GM19324 (cell line): Measurements from ENCODE around the gene SOCS3.

Experiments
- ATAC-seq: cut with Tn5 transposase; IDR thresholded peaks from one replicate; pipeline ENCODE4 v1.9.1; 2021; ENCODE audit warnings: mild to moderate bottlenecking, moderate library complexity; ENCODE audit not compliant: unreplicated experiment, low FRiP score

Gene SOCS3

DNA sequence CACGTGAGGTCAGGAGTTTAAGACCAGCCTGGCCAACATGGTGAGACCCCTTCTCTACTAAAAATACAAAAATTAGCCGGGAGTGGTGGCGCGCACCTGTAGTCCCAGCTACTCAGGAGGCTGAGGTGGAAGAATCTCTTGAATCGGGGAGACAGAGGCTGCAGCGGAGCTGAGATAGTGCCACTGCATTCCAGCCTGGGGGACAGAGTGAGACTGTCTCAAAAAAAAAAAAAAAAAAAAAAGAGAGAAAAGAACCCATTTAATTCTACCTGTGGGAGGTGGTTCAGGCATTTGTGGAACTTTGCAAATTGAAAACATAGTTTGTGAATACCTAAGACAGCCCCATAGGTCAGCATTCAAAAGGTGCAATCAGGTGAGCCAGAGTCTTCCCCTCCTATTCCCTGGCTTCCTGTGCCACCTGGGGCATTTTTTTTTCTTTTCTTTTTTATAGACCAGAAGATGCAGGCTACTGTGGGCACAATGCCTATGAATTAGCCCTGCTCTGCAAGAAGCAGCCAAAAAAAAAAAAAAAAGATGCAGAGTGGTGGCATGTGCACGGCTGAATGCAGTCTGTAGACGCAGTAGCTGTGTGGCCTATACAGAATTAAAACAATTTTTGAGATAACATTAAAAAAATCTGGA lies 9.1 kb upstream of the SOCS3 start:
- no peak for ATAC-seq

DNA sequence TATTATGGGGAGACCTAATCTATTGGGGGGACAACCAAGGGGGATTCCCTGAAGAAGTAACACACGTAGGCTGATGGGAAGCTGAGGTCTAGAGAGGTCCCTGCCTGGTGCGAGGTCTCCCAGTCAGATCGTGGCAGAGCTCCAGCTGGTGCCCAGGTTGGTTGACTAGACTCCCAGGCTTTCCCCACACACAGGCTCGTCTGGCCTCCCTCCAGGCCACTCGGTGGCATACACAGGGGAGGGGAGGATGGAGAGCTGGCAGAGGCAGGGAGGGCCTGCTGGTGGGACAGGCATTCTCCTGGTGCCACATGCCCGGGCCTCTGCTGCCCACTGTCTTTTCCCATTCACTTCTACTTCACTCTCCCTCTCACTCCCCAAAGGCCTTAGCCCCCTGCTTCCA lies 8.5 kb upstream of the SOCS3 start:
- no peak for ATAC-seq

DNA sequence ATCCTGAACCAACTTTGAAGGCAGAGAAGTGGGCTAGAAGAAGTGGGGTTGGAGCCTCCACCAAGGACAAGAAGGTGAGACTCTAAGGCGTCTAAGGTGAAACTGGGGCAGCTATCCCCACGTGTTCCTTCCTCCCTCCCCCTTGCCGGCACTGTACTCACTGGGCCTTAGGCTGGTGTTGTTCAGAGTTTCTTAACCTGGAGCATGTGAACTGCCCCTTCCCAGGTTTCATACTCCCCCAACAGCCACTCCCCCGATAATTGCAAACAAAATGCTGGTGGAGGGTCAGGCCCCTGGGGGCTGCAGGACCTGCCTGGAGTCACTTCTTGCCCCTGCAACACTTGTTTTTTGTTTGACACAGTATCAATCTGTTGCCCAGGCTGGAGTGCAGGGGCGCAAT lies 7.3 kb upstream of the SOCS3 start:
- ATAC-seq = no peak

DNA sequence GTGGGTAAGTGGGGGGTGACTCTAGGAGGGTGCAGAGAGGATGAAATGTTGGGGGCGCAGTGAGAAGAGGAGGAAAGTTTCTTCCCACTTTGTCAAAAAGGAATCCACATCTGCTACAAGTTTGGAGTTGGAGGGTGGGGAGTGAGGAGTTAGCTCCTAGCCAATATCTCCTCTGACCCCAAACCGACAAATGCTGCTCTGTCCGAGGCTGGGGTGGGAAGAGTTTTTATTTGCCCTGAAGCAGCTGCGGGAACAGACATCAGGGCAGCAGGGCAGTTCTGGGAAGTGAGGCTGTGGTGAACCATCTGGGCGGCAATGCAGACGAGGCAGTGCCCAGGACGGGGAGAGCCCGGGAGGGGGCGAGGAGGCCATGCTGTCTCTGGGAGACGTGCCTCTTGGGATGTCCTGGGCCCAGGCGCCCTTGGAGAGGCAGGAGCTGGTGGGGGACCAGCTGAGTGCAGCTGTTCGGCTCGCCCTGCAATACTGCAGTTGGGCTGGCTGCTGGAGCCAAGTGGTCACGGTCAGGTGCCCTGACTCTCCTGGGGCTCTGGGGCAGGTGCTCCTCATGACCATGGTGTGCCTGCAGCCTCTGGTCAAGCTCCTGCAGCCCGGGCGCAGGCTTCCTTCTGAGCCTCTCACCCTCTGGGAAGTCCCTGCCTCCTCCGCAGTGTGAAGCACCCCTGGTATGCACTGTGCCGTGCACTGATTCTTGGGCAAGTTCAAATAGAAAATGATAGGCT lies 6.4 kb upstream of the SOCS3 start:
- ATAC-seq = no peak

DNA sequence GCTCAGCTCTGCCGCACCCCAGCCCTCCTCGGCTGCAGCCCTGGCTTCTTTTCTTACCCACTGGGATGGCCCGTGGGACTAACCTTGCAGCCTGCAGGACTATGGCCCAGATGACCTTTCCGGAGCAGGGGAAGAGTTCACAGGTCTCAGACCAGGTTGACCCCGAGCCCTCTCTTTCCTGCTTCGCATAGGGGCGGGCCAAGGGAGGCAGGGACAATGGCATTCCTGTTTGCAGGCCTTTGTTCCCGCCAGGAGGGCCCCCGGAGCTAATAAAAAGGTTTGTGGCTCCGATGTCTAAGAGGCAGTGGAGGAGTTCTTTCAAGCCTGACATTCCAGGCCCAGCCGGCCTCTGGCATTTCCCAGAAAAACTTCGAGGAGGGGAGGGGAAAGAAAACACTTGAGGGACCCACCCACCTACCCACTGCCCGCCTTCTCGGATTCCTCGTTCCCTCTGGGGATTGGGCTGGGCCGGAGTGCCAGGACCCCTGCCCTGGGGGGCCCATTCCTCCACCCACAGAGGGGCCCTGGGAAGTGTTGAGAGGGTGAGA lies 5.8 kb upstream of the SOCS3 start:
- no peak for ATAC-seq

DNA sequence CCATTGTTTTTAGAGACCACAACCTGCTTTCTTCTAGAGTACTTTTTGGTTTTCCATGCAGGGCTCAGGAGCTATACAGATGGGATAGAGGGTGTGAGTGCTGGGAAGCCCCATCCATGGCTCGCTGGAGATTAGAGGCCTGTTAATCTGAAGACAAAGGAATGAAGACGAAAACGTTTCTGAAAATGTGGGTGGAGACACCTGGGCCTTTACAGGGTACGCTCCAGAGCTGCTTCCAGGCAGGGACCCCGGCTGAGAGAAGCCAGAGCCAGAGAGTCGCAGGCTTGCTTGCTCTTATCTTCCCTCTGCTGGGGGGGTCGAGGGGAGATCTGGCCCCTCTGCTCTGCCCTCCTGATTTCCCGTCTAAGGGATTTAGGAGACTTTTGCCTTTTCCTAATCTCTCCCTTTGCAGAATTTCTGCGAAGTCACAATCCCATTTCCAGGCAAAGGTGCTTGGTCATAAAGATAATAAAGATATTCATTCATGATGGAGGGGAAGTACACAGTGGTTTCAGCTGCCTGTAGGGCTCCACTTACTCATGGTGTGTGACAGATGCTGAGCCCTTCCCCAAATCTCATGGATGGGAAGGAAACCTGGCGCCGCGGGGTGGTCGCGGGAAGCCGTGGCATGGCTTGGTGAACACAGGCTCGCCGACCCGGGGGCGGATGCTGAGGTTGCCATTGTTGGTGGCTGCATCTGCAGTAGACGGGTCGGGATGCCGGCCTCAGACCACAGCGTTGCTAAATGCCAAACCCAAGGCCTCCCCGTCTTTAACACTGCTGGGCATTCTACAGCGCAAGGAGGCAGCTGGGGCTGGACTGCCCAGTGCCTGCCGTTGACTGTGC lies 4.8 kb upstream of the SOCS3 start:
- ATAC-seq = no peak

DNA sequence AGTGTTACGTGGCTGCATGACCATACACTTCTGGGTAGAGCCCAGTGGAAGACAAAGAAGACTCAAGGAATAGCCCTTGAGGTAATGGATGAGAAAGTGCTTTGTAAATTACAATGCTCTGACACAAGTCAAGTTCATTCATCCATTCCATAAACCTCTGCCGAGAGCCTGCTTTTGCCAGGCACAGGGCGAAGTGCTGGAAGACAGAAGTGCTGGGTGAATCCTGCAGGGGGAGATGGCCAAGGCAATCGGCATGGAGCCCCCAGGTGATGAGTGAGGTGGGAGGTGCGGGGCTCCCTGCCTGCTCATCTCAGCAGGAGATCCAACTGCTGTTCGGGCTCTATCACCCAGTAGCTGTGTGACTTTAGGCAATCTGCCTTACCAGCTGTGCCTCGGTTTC lies 2.8 kb upstream of the SOCS3 start:
- no peak for ATAC-seq

DNA sequence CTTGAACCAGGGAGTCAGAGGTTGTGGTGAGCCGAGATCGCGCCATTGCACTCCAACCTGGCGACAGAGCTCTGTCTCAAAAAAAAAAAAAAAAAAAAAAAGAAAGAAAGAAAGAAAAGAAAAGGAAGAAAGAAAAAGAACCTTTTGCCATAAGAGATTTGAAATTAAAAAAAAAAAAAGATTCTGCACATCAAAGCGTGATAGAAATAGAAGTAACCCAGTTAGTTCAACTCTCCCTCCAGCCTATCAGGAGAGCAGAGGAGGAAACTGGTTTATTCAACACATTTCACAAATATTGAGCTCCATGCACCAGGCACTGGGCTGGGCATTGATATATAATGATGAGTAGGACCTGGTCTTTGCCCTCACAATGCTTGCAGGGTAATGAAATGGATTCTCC lies 2.4 kb upstream of the SOCS3 start:
- no peak for ATAC-seq

DNA sequence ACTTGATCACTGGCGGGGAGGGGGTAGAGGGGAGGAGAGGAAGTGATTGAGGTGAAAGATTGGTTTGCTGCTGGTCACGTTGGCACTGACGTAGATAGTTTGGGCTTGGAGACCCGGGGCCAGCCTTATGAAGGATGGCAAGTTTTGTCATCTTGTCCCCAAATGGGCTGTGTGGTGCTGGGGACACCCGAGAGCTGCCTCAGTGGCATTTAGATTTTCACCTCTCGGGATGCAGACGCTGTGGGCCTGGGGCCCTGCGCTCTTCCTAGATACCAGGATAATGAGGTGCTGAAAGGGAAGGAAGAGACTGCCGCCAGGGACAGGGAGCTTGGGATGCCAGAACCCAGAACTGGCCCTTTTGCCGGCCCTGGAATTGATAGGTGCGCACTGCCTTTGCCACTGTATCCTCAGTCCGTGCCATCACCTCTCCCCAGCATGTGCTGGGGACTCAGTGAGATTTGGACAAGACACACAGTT lies 1.4 kb upstream of the SOCS3 start:
- no peak for ATAC-seq

DNA sequence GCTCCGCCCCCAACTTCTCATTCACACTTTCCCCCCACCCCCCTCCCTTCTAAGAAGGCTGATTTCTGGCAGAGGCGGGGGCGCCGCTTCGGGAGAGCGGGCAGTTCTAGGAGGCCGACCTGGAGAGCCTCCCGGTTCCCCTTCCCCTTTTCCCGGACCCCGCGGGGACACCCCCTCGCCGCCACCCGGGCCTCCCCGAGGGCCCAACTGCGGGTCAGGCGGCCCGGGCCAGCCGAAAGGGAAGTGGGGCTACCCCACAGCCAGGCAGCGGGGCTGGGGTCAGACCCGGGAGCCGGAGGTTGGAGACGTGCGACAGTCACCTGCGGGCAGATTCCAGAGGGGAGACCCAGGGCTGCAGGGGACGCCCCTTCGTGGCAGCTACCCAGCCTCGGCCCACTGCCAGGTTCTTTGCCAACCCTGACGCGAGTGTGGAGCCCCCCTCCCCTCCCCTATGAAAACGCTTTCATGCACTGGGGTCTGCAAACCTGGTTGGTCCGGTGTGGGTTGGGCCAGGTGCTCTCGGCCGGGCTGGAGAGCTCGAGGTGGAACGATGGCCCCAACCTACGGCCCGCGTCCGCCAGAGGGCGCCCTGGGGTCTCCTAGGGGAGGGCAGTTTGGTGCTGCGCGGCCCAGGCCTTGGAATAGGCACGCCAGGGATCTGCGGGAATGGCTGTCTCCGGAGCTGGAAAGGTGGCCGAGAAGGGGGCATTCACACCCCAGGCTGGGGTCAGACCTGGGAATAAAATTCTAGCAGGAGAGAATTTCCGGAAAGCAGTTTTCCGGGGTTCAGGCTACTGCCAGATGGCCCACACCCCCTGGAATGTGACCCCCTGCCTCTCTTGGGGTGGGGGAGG lies 721 bp upstream of the SOCS3 start:
- ATAC-seq = no peak

DNA sequence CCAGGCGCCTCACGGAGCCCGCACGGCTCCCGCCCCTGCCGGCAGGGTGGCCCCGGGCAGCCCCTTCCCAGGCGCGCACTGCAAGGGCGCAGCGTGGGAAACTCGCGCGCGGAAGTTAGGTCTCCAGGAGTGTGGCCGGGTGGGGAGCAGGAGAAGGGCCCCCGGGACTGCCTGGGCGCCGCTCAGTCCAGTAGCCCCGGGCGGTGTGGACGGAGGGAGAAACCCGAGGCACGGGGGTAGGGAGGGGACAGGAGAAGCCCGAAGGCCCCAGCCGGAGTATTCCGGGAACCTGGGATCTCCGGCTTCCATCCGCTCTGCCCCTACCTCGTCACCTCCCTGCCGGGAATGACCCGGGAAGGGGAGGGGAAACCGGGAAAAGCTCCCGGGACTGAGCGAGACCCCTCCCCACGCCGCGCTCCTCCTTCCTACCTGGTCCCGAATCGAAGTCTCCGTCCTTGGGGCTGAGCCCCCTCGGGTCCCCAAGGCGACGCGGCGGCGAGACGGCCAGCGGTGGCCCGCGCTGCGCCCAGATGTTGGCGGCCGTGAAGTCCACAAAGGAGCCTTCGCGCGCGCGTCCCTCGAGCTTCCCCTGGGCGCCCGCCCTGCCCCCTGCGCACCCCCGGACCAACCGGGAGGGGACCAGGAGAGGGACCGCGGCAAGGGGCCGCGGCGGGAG lies 418 bp downstream of the SOCS3 start:
- no peak for ATAC-seq

DNA sequence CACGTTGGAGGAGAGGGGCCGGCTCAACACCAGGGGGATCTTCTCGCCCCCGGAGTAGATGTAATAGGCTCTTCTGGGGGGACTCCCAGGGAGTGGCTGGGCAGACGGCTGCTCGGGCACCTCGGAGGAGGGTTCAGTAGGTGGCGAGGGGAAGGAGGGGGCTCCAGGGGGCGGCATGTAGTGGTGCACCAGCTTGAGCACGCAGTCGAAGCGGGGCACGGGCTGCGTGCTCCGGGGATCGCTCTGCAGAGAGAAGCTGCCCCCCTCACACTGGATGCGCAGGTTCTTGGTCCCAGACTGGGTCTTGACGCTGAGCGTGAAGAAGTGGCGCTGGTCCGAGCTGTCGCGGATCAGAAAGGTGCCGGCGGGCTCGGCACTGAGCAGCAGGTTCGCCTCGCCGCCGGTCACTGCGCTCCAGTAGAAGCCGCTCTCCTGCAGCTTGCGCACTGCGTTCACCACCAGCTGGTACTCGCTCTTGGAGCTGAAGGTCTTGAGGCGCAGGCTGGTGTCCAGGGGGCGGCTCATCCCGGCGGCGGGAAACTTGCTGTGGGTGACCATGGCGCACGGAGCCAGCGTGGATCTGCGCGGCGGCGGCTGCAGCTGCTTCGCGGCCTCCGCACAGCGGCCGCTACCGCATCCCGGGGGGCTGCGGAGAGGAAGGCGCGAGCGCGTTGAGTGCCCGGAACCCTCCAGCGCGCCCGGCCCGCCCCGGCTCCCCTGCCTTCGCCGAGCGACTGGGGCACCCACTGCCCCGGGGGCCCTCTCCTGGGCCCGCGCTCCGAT lies 1.1 kb downstream of the SOCS3 start:
- no peak for ATAC-seq

DNA sequence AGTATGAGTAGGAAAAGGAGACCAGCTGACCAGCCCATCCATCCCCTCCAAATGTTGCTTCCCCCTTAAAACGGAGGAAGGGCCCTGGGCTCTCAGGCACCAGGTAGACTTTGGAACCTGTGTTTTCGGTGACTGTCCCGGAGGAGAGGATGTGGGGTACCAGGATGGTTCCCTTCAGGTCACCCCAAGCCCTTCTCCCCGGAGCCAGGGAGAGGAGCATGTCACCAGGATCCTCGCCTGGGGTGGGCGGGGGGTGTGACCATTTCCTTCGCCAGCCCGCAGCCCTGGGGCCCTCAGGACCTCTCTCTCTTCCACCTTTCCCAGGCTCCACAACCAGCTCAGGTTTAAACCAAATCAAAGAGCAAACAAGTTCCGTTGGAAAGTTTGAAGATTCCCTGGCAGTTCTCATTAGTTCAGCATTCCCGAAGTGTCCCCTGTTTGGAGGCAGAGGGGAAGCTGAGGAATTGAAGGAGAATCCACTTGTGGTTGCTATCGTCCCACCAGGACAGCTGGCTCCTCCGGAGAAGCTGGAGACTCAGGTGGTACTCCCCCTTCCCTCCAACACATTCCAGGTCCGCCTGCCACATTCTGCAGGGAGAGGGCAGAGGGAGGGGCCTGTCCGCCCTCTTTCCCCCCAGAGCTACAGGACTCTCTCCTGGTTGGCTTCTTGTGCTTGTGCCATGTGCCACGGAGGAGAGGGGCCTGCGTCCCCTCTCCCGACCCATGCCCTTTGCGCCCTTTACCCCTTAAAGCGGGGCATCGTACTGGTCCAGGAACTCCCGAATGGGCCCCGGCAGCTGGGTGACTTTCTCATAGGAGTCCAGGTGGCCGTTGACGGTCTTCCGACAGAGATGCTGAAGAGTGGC lies 2.0 kb downstream of the SOCS3 start:
- ATAC-seq = no peak

DNA sequence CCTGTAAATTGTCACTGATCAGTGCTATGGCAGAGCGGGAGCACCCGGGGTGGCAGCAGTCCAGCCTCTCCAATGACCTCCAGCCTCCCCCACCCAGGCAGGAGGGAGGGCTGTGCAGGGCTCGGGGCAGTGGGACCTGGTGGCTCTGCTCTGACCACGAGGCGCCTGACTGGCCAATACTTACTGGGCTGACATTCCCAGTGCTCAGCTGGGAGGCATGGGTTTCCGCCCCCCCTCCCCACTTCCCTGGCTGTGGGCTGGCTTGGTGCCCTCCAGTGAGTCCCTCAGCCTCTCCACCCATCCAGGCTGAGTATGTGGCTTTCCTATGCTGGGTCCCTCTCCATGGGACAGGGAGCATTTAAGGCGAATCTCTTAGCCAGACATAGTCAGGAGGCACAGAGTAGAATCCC lies 2.7 kb downstream of the SOCS3 start:
- ATAC-seq = no peak

DNA sequence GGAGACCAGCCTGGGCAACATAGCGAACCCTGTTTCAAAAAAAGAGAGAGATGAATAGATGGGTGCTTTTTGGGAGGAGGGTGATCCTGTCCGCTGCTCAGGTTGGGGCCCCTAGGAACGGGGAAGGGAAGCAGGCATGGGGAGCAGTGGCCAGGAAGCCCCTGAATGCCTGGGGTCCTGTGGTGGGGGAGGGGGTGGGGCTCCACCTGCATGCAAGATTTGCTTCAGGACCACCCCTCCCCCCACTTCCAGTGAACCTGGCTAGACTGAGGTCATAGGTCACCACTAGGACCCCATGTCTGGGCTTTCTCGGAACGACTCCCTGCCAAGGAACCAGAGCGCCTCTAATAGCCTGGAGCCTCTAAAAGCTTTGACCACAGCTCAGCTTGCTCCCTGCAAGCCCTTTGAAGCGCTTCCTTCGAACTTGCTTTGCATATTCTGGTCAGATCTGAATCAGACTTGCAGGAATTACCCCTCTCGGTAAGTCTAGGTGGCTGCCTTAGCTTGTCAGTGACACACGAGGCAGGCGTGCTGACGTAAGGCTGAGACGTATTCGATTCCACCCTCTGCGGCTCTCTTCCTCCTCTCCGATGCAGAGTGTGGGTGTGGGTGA lies 3.7 kb downstream of the SOCS3 start:
- ATAC-seq = peak; percentile 54

DNA sequence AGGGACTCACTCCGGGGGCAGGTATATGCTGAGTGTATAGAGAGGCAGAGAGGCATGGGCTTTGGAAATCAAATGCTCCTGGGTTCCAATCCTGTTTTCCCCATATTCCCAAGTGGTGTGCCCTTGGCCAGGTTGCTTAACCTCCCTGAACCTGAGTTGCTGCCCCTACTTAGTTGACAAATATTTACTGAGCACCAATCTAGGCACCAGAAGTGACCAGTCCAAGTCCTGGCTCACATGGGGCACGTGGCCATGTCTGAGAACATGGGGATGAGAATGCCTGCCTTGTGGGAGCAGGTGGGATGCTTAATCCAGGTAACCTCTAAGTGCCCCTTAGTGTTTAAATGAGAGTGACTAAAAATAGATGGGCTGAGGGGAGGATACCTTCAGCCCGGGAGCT lies 4.2 kb downstream of the SOCS3 start:
- ATAC-seq = no peak

DNA sequence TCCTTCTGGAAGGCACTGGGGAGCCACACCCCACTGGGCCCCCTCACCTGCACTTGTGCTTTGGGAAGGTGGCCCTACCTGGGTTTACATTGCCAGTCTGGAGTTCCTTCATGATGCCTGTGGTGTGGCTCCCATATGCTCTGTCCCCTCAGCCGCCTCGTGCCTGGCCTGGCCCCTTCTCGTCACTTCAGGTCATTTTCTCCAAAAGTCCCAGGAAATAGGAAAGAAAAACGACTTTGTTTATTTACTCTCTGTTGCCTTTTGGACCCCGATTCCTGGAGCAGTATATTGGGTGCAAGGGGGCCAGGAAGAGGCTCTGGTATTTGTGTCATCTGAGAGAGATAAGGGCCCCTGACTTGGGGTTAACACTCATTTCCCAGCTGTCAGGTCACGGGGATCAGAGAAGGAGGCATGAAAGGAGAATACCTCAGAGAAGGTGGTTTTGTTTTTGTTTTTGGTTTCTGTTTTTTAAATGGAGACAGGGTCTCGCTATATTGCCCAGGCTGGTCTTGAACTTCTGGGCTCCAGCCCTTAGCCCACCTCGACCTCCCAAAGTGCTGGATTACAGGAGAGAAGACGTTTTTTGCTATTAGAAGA lies 4.7 kb downstream of the SOCS3 start:
- no peak for ATAC-seq
